H9 (cell line): ENCODE measurements around the gene ABCA13. TPM values are rescaled to one million over a fixed set of nuclear protein-coding genes. Genes with fewer than 3 reads are reported as not detected.

ENCODE experiments used
- DNase-seq: peaks from one replicate; pipeline ENCODE4 v3.0.0-alpha.2; 2017
- H2AFZ ChIP-seq: one replicate; pipeline ENCODE4 v1.6.1; 2013; ENCODE audit warnings: mild to moderate bottlenecking, low read length, control low read depth, moderate library complexity
- H2AK5ac ChIP-seq: 2 replicates; pipeline ENCODE4 v1.6.1; 2013; ENCODE audit warnings: low read length, control low read depth, mixed read lengths; ENCODE audit not compliant: insufficient read length
- H2BK120ac ChIP-seq: one replicate; pipeline ENCODE4 v1.6.1; 2013; ENCODE audit warnings: low read depth, mild to moderate bottlenecking, low read length, control low read depth, inconsistent platforms; ENCODE audit not compliant: poor library complexity, severe bottlenecking
- H2BK12ac ChIP-seq: 2 replicates; pipeline ENCODE4 v1.6.1; 2013; ENCODE audit warnings: low read length, control low read depth, mixed read lengths, low read depth; ENCODE audit not compliant: insufficient read length
- H2BK15ac ChIP-seq: 2 replicates; pipeline ENCODE4 v1.6.1; 2013; ENCODE audit warnings: low read depth, low read length, control low read depth
- H2BK20ac ChIP-seq: one replicate; pipeline ENCODE4 v1.6.1; 2013; ENCODE audit warnings: low read depth, mild to moderate bottlenecking, low read length, control low read depth, inconsistent platforms; ENCODE audit not compliant: poor library complexity, severe bottlenecking
- H2BK5ac ChIP-seq: 2 replicates; pipeline ENCODE4 v1.6.1; 2013; ENCODE audit warnings: low read length, control low read depth, mixed read lengths; ENCODE audit not compliant: insufficient read length
- H3K14ac ChIP-seq: 2 replicates; pipeline ENCODE4 v1.6.1; 2013; ENCODE audit warnings: low read length, control low read depth; ENCODE audit not compliant: insufficient read depth
- H3K18ac ChIP-seq: 2 replicates; pipeline ENCODE4 v1.6.1; 2013; ENCODE audit warnings: low read depth, mild to moderate bottlenecking, mixed read lengths, low read length, control low read depth; ENCODE audit not compliant: insufficient read length
- H3K23ac ChIP-seq: 2 replicates; pipeline ENCODE4 v1.6.1; 2013; ENCODE audit warnings: low read length, control low read depth, mixed read lengths, low read depth; ENCODE audit not compliant: insufficient read length
- H3K23me2 ChIP-seq: 2 replicates; pipeline ENCODE4 v1.6.1; 2013; ENCODE audit warnings: low read depth, mild to moderate bottlenecking, mixed read lengths, low read length, control low read depth; ENCODE audit not compliant: insufficient read length, poor library complexity, severe bottlenecking
- H3K27ac ChIP-seq: 2 replicates; pipeline ENCODE4 v1.5.1; 2013; ENCODE audit warnings: low read length, control low read depth, mixed read lengths, low read depth; ENCODE audit not compliant: insufficient read length
- H3K27me3 ChIP-seq: 2 replicates; pipeline ENCODE4 v1.6.1; 2013; ENCODE audit warnings: low read length, control low read depth, inconsistent platforms; ENCODE audit not compliant: insufficient read depth
- H3K4ac ChIP-seq: 2 replicates; pipeline ENCODE4 v1.6.1; 2013; ENCODE audit warnings: low read depth, mild to moderate bottlenecking, control low read depth, inconsistent platforms, low read length, moderate library complexity
- H3K4me1 ChIP-seq: 2 replicates; pipeline ENCODE4 v1.6.1; 2013; ENCODE audit warnings: low read length, control low read depth, inconsistent platforms; ENCODE audit not compliant: insufficient read depth
- H3K4me2 ChIP-seq: 2 replicates; pipeline ENCODE4 v1.6.1; 2013; ENCODE audit warnings: low read length, control low read depth, mixed read lengths; ENCODE audit not compliant: insufficient read length, insufficient read depth
- H3K56ac ChIP-seq: 2 replicates; pipeline ENCODE4 v1.6.1; 2013; ENCODE audit warnings: low read depth, mild to moderate bottlenecking, mixed read lengths, low read length, control low read depth; ENCODE audit not compliant: insufficient read length
- H3K79me1 ChIP-seq: 2 replicates; pipeline ENCODE4 v1.6.1; 2013; ENCODE audit warnings: low read depth, mild to moderate bottlenecking, moderate library complexity, low read length, control low read depth, inconsistent platforms; ENCODE audit not compliant: insufficient read depth, poor library complexity, severe bottlenecking
- H3K79me2 ChIP-seq: 2 replicates; pipeline ENCODE4 v1.6.1; 2013; ENCODE audit warnings: low read length, control low read depth, inconsistent platforms; ENCODE audit not compliant: insufficient read depth
- H3K9ac ChIP-seq: 2 replicates; pipeline ENCODE4 v1.6.1; 2013; ENCODE audit warnings: low read length, control low read depth, mixed read lengths; ENCODE audit not compliant: insufficient read length; ENCODE audit errors: extremely low read depth
- H3K9me3 ChIP-seq: one replicate; pipeline ENCODE4 v1.6.1; 2013; ENCODE audit warnings: low read depth, low read length, inconsistent platforms; ENCODE audit not compliant: control insufficient read depth
- H3T11ph ChIP-seq: one replicate; pipeline ENCODE4 v1.6.1; 2013; ENCODE audit warnings: mild to moderate bottlenecking, low read length, control low read depth, inconsistent platforms
- H4K20me1 ChIP-seq: one replicate; pipeline ENCODE4 v1.6.1; 2013; ENCODE audit not compliant: control insufficient read depth, insufficient read length, insufficient read depth
- H4K5ac ChIP-seq: 2 replicates; pipeline ENCODE4 v1.6.1; 2013; ENCODE audit warnings: low read depth, mild to moderate bottlenecking, mixed read lengths, low read length, control low read depth; ENCODE audit not compliant: insufficient read length
- H4K8ac ChIP-seq: replicated peaks from 2 replicates; pipeline ENCODE4 v1.6.1; 2013; ENCODE audit warnings: low read length, control low read depth, mixed read lengths, low read depth; ENCODE audit not compliant: insufficient read length
- H4K91ac ChIP-seq: 2 replicates; pipeline ENCODE4 v1.6.1; 2013; ENCODE audit warnings: low read depth, mild to moderate bottlenecking, moderate library complexity, mixed read lengths, low read length, control low read depth; ENCODE audit not compliant: insufficient read length
- H3K27ac Mint-ChIP-seq, 3 experiments: 2 replicates in 2 of 3; 3 replicates in 1 of 3; pipeline ENCODE4 v1.8.0; 2020 to 2021; ENCODE audit warnings: mixed read lengths in 3 of 3, mild to moderate bottlenecking in 1 of 3, moderate library complexity in 1 of 3
- H3K27me3 Mint-ChIP-seq: 2 replicates; pipeline ENCODE4 v1.8.0; 2021; ENCODE audit warnings: low read depth, mild to moderate bottlenecking, moderate library complexity, mixed read lengths
- H3K36me3 Mint-ChIP-seq, 3 experiments: 2 replicates in 2 of 3; 3 replicates in 1 of 3; pipeline ENCODE4 v1.8.0; 2020 to 2021; ENCODE audit warnings: low read depth in 3 of 3, mixed read lengths in 3 of 3; ENCODE audit not compliant: insufficient read depth in 1 of 3
- H3K4me1 Mint-ChIP-seq, 2 experiments: 2 replicates each; pipeline ENCODE4 v1.8.0; 2020; ENCODE audit warnings: mixed read lengths in 2 of 2
- H3K4me3 Mint-ChIP-seq, 2 experiments: 2 replicates in 1 of 2; 3 replicates in 1 of 2; pipeline ENCODE4 v1.8.0; 2020 to 2021; ENCODE audit warnings: mild to moderate bottlenecking in 2 of 2, mixed read lengths in 2 of 2, moderate library complexity in 1 of 2
- H3K9me3 Mint-ChIP-seq, 2 experiments: 2 replicates in 1 of 2; 3 replicates in 1 of 2; pipeline ENCODE4 v1.8.0; 2020; ENCODE audit warnings: mild to moderate bottlenecking in 2 of 2, mixed read lengths in 2 of 2, moderate library complexity in 1 of 2
- WGBS: extraction: QIAGEN DNeasy Blood & Tissue Kit; methylation state at CpG from one replicate; pipeline ENCODE4 v1.1.7; 2013; ENCODE audit warnings: missing lambda C conversion rate, low lambda C conversion rate, mixed read lengths; ENCODE audit not compliant: insufficient read length; ENCODE audit errors: extremely low coverage; 5-methylcytosine and 5-hydroxymethylcytosine counted together
- total RNA-seq: library from RNA; stranded (reverse); gene quantifications from 2 replicates; pipeline ENCODE4 v1.2.1, GENCODE V29; 2021
- TF ChIP-seq, protein P1 (sequence below): fragments of 200-600 bp; sonication (generic); conservative IDR thresholded peaks from 3 replicates; pipeline ENCODE4 v1.8.0; 2021; ENCODE audit warnings: antibody characterized with exemption, mild to moderate bottlenecking

Gene ABCA13
- total RNA-seq, 1 experiment from 2014 or later = 0.11 TPM

DNA sequence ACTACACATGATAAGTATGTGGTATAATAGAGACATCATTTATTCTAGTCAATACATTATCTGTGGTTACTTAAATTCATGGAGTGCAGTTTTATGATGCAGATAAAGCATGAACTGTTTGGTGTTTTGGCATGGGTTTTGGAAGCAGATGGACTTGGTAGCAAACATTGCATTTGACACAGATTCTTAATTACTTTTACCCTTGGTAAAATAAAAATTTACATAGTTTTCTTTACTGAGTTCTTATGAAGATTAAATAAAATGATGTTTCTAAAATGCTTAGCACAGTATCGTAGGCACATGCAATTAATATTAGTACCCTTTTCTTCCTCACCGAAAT lies 92.0 kb downstream of the ABCA13 start:
- Mint-ChIP-seq H3K27ac (no peak overlapping the region), H3K4me1 (peaks cover 4 to 5% of the 10 kb centered on the region in 2 experiments; a peak in 2 of 4 replicates)

More for the DNA sequence above, 92.0 kb downstream of the ABCA13 start:
- no peak overlapping the region for H4K5ac ChIP-seq
- Mint-ChIP-seq H3K9me3 (no peaks in the 10 kb centered on the region), H3K36me3 (no peaks in the 10 kb centered on the region), H3K27me3 (no peaks in the 10 kb centered on the region), H3K4me3 (no peak overlapping the region)
- no peak overlapping the region for H3T11ph ChIP-seq
- H2BK5ac ChIP-seq = no peak overlapping the region
- no peak overlapping the region for H3K14ac ChIP-seq
- no peaks in the 10 kb centered on the region for H3K4me1 ChIP-seq
- no peak overlapping the region for H2BK120ac ChIP-seq
- no peak overlapping the region for H3K23ac ChIP-seq
- H2BK20ac ChIP-seq = no peak overlapping the region
- no peak overlapping the region for H3K4ac ChIP-seq
- no peak overlapping the region for H2AK5ac ChIP-seq
- H3K9ac ChIP-seq = no peak overlapping the region
- H3K27me3 ChIP-seq = no peaks in the 10 kb centered on the region
- no peak overlapping the region for H4K8ac ChIP-seq
- H3K23me2 ChIP-seq = no peaks in the 10 kb centered on the region
- no peak for DNase-seq
- H3K9me3 ChIP-seq = no peaks in the 10 kb centered on the region
- WGBS = no CpG with 5 or more reads among the region's 2 CpGs
- H2BK15ac ChIP-seq = no peak overlapping the region
- no peaks in the 10 kb centered on the region for H4K20me1 ChIP-seq
- no peak overlapping the region for H4K91ac ChIP-seq
- H2AFZ ChIP-seq = no peak overlapping the region
- TF ChIP-seq, protein P1, sequence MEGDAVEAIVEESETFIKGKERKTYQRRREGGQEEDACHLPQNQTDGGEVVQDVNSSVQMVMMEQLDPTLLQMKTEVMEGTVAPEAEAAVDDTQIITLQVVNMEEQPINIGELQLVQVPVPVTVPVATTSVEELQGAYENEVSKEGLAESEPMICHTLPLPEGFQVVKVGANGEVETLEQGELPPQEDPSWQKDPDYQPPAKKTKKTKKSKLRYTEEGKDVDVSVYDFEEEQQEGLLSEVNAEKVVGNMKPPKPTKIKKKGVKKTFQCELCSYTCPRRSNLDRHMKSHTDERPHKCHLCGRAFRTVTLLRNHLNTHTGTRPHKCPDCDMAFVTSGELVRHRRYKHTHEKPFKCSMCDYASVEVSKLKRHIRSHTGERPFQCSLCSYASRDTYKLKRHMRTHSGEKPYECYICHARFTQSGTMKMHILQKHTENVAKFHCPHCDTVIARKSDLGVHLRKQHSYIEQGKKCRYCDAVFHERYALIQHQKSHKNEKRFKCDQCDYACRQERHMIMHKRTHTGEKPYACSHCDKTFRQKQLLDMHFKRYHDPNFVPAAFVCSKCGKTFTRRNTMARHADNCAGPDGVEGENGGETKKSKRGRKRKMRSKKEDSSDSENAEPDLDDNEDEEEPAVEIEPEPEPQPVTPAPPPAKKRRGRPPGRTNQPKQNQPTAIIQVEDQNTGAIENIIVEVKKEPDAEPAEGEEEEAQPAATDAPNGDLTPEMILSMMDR = no peak
- H3K79me2 ChIP-seq = no peaks in the 10 kb centered on the region
- H3K4me2 ChIP-seq = no peak overlapping the region
- no peak overlapping the region for H3K18ac ChIP-seq
- H3K79me1 ChIP-seq = no peaks in the 10 kb centered on the region
- H3K27ac ChIP-seq = no peak overlapping the region
- no peak overlapping the region for H2BK12ac ChIP-seq
- no peak overlapping the region for H3K56ac ChIP-seq
